Measurements from ENCODE around the gene RASA3. TPM values are rescaled to one million over a fixed set of nuclear protein-coding genes. Genes with fewer than 3 reads are reported as not detected.

Gene RASA3
- polyA plus RNA-seq, 3 donors, result 9.0 to 32.6 (median 16.6) TPM

DNA sequence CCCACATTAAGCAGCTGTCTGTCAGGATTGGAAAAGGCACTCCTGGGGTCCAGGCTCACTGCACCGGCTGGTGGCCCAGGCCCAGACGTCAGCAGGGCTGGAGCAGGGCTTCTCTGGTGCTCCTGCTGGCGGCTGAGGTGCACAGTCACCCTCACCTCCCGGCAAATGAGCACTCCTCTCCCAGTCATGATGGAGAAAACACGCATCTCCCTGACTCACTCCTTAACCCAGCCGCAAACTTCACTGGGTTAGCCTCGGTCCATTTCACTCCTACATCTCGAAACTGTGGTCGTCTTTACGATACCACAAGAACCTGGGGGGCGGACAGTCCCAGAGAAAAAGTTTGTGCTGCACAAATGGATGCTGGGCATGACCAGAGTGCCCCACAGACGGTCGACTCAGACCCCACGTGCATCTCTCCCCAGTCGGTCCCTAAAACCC is 3.3 kb upstream of the RASA3 start:
- Histone ChIP-seq H4K20me1 (ENCODE audit: insufficient read depth, low read length) (peaks cover 12% of the 10 kb centered on the region), H3K36me3 (replicated peaks in 1 of 2; ENCODE audit: control insufficient read depth in 1 of 2, insufficient read depth in 2 of 2, low read length in 2 of 2) (no peaks in the 10 kb centered on the region), H3K27me3 (ENCODE audit: control insufficient read depth in 2 of 2, insufficient read depth in 2 of 2, low read length in 2 of 2) (peaks cover 0 to 10% of the 10 kb centered on the region in 2 donors), H3K4me3 (replicated peaks in 1 of 3; ENCODE audit: low read depth in 2 of 3, low read length in 3 of 3) (no peak overlapping the region), H3K4me1 (ENCODE audit: control insufficient read depth in 1 of 2, insufficient read depth in 2 of 2, low read length in 2 of 2) (peaks cover 10 to 19% of the 10 kb centered on the region in 2 donors), H2AFZ (ENCODE audit: insufficient read depth, low read depth, low read length, poor library complexity, severe bottlenecking) (no peak overlapping the region), H3K9me3 (replicated peaks in 1 of 2; ENCODE audit: control insufficient read depth in 1 of 2, insufficient read depth in 1 of 2, low read length in 2 of 2) (no peaks in the 10 kb centered on the region), H3K79me2 (ENCODE audit: insufficient read depth, low read length) (peaks cover 15% of the 10 kb centered on the region), H3K9ac (ENCODE audit: insufficient read depth, low read length, poor library complexity, severe bottlenecking) (no peak overlapping the region), H3K27ac (ENCODE audit: low read depth in 1 of 2, low read length in 2 of 2) (no peak overlapping the region), H3K4me2 (replicated peaks; ENCODE audit: extremely low read depth, low read length, poor library complexity, severe bottlenecking) (no peak overlapping the region)
- TF ChIP-seq, protein P1, sequence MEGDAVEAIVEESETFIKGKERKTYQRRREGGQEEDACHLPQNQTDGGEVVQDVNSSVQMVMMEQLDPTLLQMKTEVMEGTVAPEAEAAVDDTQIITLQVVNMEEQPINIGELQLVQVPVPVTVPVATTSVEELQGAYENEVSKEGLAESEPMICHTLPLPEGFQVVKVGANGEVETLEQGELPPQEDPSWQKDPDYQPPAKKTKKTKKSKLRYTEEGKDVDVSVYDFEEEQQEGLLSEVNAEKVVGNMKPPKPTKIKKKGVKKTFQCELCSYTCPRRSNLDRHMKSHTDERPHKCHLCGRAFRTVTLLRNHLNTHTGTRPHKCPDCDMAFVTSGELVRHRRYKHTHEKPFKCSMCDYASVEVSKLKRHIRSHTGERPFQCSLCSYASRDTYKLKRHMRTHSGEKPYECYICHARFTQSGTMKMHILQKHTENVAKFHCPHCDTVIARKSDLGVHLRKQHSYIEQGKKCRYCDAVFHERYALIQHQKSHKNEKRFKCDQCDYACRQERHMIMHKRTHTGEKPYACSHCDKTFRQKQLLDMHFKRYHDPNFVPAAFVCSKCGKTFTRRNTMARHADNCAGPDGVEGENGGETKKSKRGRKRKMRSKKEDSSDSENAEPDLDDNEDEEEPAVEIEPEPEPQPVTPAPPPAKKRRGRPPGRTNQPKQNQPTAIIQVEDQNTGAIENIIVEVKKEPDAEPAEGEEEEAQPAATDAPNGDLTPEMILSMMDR (IDR thresholded peaks at IDR 0.05), result no peak
- Mint-ChIP-seq H3K4me3 (no peak overlapping the region), H3K27me3 (ENCODE audit: low read depth in 3 of 3) (peaks cover 0 to 15% (median 9%) of the 10 kb centered on the region in 3 donors), H3K9me3 (peaks cover 0 to 3% (median 0%) of the 10 kb centered on the region in 7 donors), H3K4me1 (peaks cover 10% of the 10 kb centered on the region), H3K36me3 (no peaks in the 10 kb centered on the region), H3K27ac (no peak overlapping the region)
- intact Hi-C loops (cut with micrococcal nuclease), result no loop called here
- no peak for DNase-seq
- WGBS (ENCODE audit: insufficient coverage), result 90% methylated on average over 15 of the region's 15 CpGs

DNA sequence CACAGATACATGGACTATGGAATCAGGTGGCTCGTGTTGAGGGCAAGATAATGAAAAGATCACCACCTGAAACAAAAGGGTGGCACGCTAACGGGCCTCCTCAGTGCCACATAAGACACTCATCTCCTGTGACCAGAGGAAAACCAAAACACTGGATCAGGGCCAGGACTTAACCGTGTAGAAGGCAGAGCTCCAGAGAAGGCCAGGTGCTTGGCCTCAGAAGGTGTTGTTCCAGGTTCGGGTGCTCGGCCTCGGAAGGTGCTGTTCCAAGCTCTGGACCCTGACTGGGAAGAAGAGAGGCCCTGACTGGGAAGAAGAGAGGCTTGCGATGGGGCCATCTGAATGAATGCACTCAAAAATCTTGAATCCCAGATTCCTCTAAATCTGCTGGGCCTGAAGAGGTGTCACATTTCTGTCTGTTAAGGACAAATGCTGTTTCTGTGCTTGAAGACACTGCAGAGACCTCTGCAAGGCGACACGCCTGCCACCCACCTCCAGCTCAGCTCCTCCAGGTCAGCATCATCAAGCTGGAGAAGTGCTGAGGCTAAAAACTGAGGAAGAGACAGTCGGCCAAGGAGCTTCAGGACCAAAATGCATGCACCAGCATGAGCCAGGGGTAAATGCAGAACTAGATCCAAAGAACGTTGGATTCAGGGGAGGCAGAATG is 2.7 kb upstream of the RASA3 start:
- WGBS (ENCODE audit: insufficient coverage), result 53% methylated on average over 5 of the region's 12 CpGs
- TF ChIP-seq, protein P1 (IDR thresholded peaks at IDR 0.05), result no peak
- H3K4me3 Mint-ChIP-seq, result no peak overlapping the region
- Histone ChIP-seq H3K9ac (ENCODE audit: insufficient read depth, low read length, poor library complexity, severe bottlenecking) (no peak overlapping the region), H3K4me1 (ENCODE audit: control insufficient read depth in 1 of 2, insufficient read depth in 2 of 2, low read length in 2 of 2) (peaks cover 10 to 19% of the 10 kb centered on the region in 2 donors), H3K4me2 (replicated peaks; ENCODE audit: extremely low read depth, low read length, poor library complexity, severe bottlenecking) (no peak overlapping the region), H3K27me3 (ENCODE audit: control insufficient read depth in 2 of 2, insufficient read depth in 2 of 2, low read length in 2 of 2) (peaks cover 0 to 3% of the 10 kb centered on the region in 2 donors), H3K4me3 (replicated peaks in 1 of 3; ENCODE audit: low read depth in 2 of 3, low read length in 3 of 3) (no peak overlapping the region), H3K79me2 (ENCODE audit: insufficient read depth, low read length) (peaks cover 22% of the 10 kb centered on the region), H3K27ac (ENCODE audit: low read depth in 1 of 2, low read length in 2 of 2) (no peak overlapping the region), H2AFZ (ENCODE audit: insufficient read depth, low read depth, low read length, poor library complexity, severe bottlenecking) (no peak overlapping the region), H3K36me3 (replicated peaks in 1 of 2; ENCODE audit: control insufficient read depth in 1 of 2, insufficient read depth in 2 of 2, low read length in 2 of 2) (no peaks in the 10 kb centered on the region), H4K20me1 (ENCODE audit: insufficient read depth, low read length) (peaks cover 19% of the 10 kb centered on the region), H3K9me3 (replicated peaks in 1 of 2; ENCODE audit: control insufficient read depth in 1 of 2, insufficient read depth in 1 of 2, low read length in 2 of 2) (no peaks in the 10 kb centered on the region)
- intact Hi-C loops (cut with micrococcal nuclease), result loop anchor here in 1 of 2 donors (5.0 kb wide), 2 partner anchors 32 to 87 kb away; no protein-coding TSS in a partner anchor
- DNase-seq, result no peak
- H3K27me3 Mint-ChIP-seq (ENCODE audit: low read depth in 3 of 3), result peaks cover 0 to 12% (median 9%) of the 10 kb centered on the region in 3 donors
- no peaks in the 10 kb centered on the region for H3K36me3 Mint-ChIP-seq
- H3K27ac Mint-ChIP-seq, result peak overlapping the region in 2 of 7 donors; percentile 20 to 25
- peaks cover 0 to 3% (median 0%) of the 10 kb centered on the region in 7 donors for H3K9me3 Mint-ChIP-seq
- peaks cover 16% of the 10 kb centered on the region for H3K4me1 Mint-ChIP-seq
